Retinal pigment epithelial cell (primary cell): ENCODE results near the gene NCK2.

Experiments
- DNase-seq: peaks from one replicate; pipeline ENCODE4 v3.0.0-alpha.2; 2010; ENCODE audit warnings: low read depth
- H3K4me3 ChIP-seq: 2 replicates; pipeline ENCODE4 v1.5.1; 2011; ENCODE audit warnings: mild to moderate bottlenecking, low read length, control low read depth, moderate library complexity
- CTCF ChIP-seq: conservative IDR thresholded peaks from 2 replicates; pipeline ENCODE4 v1.5.1; 2011; ENCODE audit warnings: low read depth, low read length, control low read depth, inconsistent platforms

NCK2 gene

GRCh38 chr2:105785095-105785847 lies 40.6 kb downstream of the NCK2 start:
- H3K4me3 ChIP-seq: no peak overlapping the region
- TF ChIP-seq CTCF: no peak
- DNase-seq: no peak

GRCh38 chr2:105786231-105787230 lies 41.8 kb downstream of the NCK2 start:
- H3K4me3 ChIP-seq: no peak overlapping the region
- no peak for DNase-seq
- no peak for TF ChIP-seq CTCF

GRCh38 chr2:105787376-105788318 lies 42.9 kb downstream of the NCK2 start:
- no peak for TF ChIP-seq CTCF
- no peak overlapping the region for H3K4me3 ChIP-seq
- no peak for DNase-seq

- TF ChIP-seq CTCF: no peak
- H3K4me3 ChIP-seq: no peak overlapping the region
- DNase-seq: no peak
Observed at GRCh38 chr2:105788670-105789290, 44.1 kb downstream of the NCK2 start.

- TF ChIP-seq CTCF: peak; percentile 46
- peak overlapping the region; percentile 14 for H3K4me3 ChIP-seq
- peak; percentile 90 for DNase-seq
Observed at GRCh38 chr2:105789745-105790460, 45.2 kb downstream of the NCK2 start.
